ENCODE data around the gene PSEN2. TPM values are rescaled to one million over a fixed set of nuclear protein-coding genes. Genes with fewer than 3 reads are reported as not detected.

The PSEN2 gene
- total RNA-seq, 4 donors from 2014 or later = 24.8 to 41.4 (median 34.1) TPM

DNA sequence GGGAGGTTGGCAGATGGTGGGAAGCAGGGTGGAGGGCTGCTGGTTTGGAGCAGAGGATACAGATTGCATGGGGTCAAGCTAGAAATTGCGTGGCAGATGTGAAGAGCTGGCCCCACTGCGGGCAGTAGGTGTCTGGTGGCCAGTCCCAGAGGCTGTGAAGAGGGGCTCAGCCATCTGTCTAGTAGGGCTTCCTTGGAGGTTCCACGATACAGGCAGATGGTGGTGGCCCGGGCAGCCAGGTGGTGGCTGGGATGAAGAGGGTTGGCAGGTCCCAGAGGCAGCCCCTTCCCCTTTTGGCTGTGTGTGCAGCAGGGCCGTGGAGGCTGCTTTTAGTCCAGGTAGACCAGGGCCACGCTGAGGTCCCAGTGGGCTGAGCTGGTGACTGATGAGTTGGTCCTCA lies 16.6 kb downstream of the PSEN2 start:
- Histone ChIP-seq H3K27ac (no peak overlapping the region), H3K4me3 (no peak overlapping the region), H3K27me3 (no peaks in the 10 kb centered on the region), H3K36me3 (peaks cover 0 to 39% of the 10 kb centered on the region in 2 donors), H3K9me3 (no peaks in the 10 kb centered on the region), H3K4me1 (peaks cover 0 to 12% of the 10 kb centered on the region in 2 donors)
- DNase-seq (no peak), ATAC-seq (no peak)
- intact Hi-C loops (cut with DNase I; ENCODE audit: low total_unique reads) = no loop called here
- in situ Hi-C loops (cut with MboI; ENCODE audit: low sequenced_read_pairs in 4 of 4) = no loop called here
- TF ChIP-seq, protein P1, sequence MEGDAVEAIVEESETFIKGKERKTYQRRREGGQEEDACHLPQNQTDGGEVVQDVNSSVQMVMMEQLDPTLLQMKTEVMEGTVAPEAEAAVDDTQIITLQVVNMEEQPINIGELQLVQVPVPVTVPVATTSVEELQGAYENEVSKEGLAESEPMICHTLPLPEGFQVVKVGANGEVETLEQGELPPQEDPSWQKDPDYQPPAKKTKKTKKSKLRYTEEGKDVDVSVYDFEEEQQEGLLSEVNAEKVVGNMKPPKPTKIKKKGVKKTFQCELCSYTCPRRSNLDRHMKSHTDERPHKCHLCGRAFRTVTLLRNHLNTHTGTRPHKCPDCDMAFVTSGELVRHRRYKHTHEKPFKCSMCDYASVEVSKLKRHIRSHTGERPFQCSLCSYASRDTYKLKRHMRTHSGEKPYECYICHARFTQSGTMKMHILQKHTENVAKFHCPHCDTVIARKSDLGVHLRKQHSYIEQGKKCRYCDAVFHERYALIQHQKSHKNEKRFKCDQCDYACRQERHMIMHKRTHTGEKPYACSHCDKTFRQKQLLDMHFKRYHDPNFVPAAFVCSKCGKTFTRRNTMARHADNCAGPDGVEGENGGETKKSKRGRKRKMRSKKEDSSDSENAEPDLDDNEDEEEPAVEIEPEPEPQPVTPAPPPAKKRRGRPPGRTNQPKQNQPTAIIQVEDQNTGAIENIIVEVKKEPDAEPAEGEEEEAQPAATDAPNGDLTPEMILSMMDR (IDR thresholded peaks at IDR 0.05 in 4 of 5, conservative IDR thresholded peaks at IDR 0.05 in 1 of 5) = no peak
- TF ChIP-seq POLR2A (IDR thresholded peaks at IDR 0.05) = no peak

- Histone ChIP-seq H3K27ac (no peak overlapping the region), H3K4me3 (no peak overlapping the region), H3K36me3 (peaks cover 0 to 49% of the 10 kb centered on the region in 2 donors), H3K27me3 (no peaks in the 10 kb centered on the region), H3K9me3 (no peaks in the 10 kb centered on the region), H3K4me1 (peaks cover 0 to 2% of the 10 kb centered on the region in 2 donors)
- intact Hi-C loops (cut with DNase I; ENCODE audit: low total_unique reads) (no loop called here), in situ Hi-C loops (cut with MboI; ENCODE audit: low sequenced_read_pairs in 4 of 4) (no loop called here)
- no peak for DNase-seq
- TF ChIP-seq, protein P1 (IDR thresholded peaks at IDR 0.05 in 4 of 5, conservative IDR thresholded peaks at IDR 0.05 in 1 of 5) = no peak
- no peak for TF ChIP-seq POLR2A (IDR thresholded peaks at IDR 0.05)
- no peak for ATAC-seq
These were observed 17.6 kb downstream of the PSEN2 start for GRCh38 chr1:226888021-226888420.

DNA sequence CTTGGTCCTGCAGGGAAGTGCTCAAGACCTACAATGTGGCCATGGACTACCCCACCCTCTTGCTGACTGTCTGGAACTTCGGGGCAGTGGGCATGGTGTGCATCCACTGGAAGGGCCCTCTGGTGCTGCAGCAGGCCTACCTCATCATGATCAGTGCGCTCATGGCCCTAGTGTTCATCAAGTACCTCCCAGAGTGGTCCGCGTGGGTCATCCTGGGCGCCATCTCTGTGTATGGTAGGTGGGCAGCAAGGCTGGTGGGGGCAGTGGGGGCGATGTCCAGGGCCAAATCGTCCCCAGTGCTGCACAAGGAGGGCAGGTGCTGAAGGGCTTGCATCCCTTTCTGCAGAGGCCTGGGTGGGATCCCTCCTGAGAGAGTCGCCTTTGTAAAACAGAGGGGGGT lies 18.4 kb downstream of the PSEN2 start:
- no peak for ATAC-seq
- in situ Hi-C loops (cut with MboI; ENCODE audit: low sequenced_read_pairs in 4 of 4) = no loop called here
- no peaks in the 10 kb centered on the region for H3K27me3 ChIP-seq

GRCh38 chr1:226889616-226890330 lies 19.4 kb downstream of the PSEN2 start:
- in situ Hi-C loops (cut with MboI; ENCODE audit: low sequenced_read_pairs in 4 of 4) = no loop called here
- H3K27ac ChIP-seq = no peak overlapping the region
- peaks cover 0 to 59% of the 10 kb centered on the region in 2 donors for H3K36me3 ChIP-seq
- H3K4me3 ChIP-seq = no peak overlapping the region
- H3K27me3 ChIP-seq = no peaks in the 10 kb centered on the region
- TF ChIP-seq, protein P1 (IDR thresholded peaks at IDR 0.05 in 4 of 5, conservative IDR thresholded peaks at IDR 0.05 in 1 of 5) = no peak
- no peak for TF ChIP-seq POLR2A (IDR thresholded peaks at IDR 0.05)
- H3K4me1 ChIP-seq = no peaks in the 10 kb centered on the region
- no peak for DNase-seq
- intact Hi-C loops (cut with DNase I; ENCODE audit: low total_unique reads) = no loop called here
- no peaks in the 10 kb centered on the region for H3K9me3 ChIP-seq
- ATAC-seq = no peak

More for the DNA sequence above, 18.4 kb downstream of the PSEN2 start:
- TF ChIP-seq, protein P1 (IDR thresholded peaks at IDR 0.05 in 4 of 5, conservative IDR thresholded peaks at IDR 0.05 in 1 of 5) = no peak
- TF ChIP-seq POLR2A (IDR thresholded peaks at IDR 0.05) = no peak
- DNase-seq = no peak
- H3K9me3 ChIP-seq = no peaks in the 10 kb centered on the region
- no peak overlapping the region for H3K4me3 ChIP-seq
- H3K36me3 ChIP-seq = peaks cover 0 to 53% of the 10 kb centered on the region in 2 donors
- H3K27ac ChIP-seq = no peak overlapping the region
- H3K4me1 ChIP-seq = no peaks in the 10 kb centered on the region
- intact Hi-C loops (cut with DNase I; ENCODE audit: low total_unique reads) = no loop called here

Measured in gastrocnemius medialis (tissue), 4 donors.